Measurements from ENCODE around the gene OR8H2.
"Not testable (repeated sequence)": the region's sequence is repeated elsewhere in the genome, so short reads cannot be mapped to it uniquely, and the experiment has no call there.

OR8H2 gene

GRCh38 chr11:56103210-56103737, at the start of gene OR8H2:
OR8H2 (plus strand) TSS chr11:56103687; CDS start chr11:56105043, 1,356 bp downstream.
- no peak for DNase-seq (ENCODE audit: low read depth in 2 of 2)

GRCh38 chr11:56056366-56056765, 47.1 kb upstream of the OR8H2 start:
- DNase-seq (ENCODE audit: low read depth in 2 of 2), result not testable (repeated sequence)

- not testable (repeated sequence) for DNase-seq (ENCODE audit: low read depth in 2 of 2)
Measured at GRCh38 chr11:56057661-56058237, 45.7 kb upstream of the OR8H2 start.

GRCh38 chr11:56058260-56058780, 45.2 kb upstream of the OR8H2 start:
- not testable (repeated sequence) for DNase-seq (ENCODE audit: low read depth in 2 of 2)

GRCh38 chr11:56066980-56067379, 36.5 kb upstream of the OR8H2 start:
- DNase-seq (ENCODE audit: low read depth in 2 of 2), result no peak

- no peak for DNase-seq (ENCODE audit: low read depth in 2 of 2)
Measured at GRCh38 chr11:56089697-56090096, 13.8 kb upstream of the OR8H2 start.

- no peak for DNase-seq (ENCODE audit: low read depth in 2 of 2)
Measured at GRCh38 chr11:56093008-56093407, 10.5 kb upstream of the OR8H2 start, which contains the start of gene OR8I2. OR8I2 (plus strand) TSS chr11:56093308; CDS start chr11:56093308, 0 bp downstream.

GRCh38 chr11:56122073-56122472, 18.6 kb downstream of the OR8H2 start, which contains the start of gene OR8H3:
OR8H3 (plus strand) TSS chr11:56122373; CDS start chr11:56122373, 0 bp downstream.
- no peak for DNase-seq (ENCODE audit: low read depth in 2 of 2)

GRCh38 chr11:56140151-56140661, 36.7 kb downstream of the OR8H2 start, which contains the start of gene OR8J3:
OR8J3 (minus strand) TSS chr11:56140201; CDS start chr11:56137718, 2,483 bp downstream.
- no peak for DNase-seq (ENCODE audit: low read depth in 2 of 2)

GRCh38 chr11:56143681-56144080, 40.2 kb downstream of the OR8H2 start:
- DNase-seq (ENCODE audit: low read depth in 2 of 2), result not testable (repeated sequence)

GRCh38 chr11:56151376-56151775, 47.9 kb downstream of the OR8H2 start:
- no peak for DNase-seq (ENCODE audit: low read depth in 2 of 2)

GRCh38 chr11:56152333-56152732, 48.8 kb downstream of the OR8H2 start:
- DNase-seq (ENCODE audit: low read depth in 2 of 2), result no peak
